Measurements from ENCODE around the gene RAMP1. TPM values are rescaled to one million over a fixed set of nuclear protein-coding genes. Genes with fewer than 3 reads are reported as not detected.

The RAMP1 gene
- total and polyA plus RNA-seq, 9 of the 15 experiments (the other 6 are each of a cell fraction or from before 2014, with no cell fraction given): 0.72 to 0.77 TPM; not detected in 7

DNA sequence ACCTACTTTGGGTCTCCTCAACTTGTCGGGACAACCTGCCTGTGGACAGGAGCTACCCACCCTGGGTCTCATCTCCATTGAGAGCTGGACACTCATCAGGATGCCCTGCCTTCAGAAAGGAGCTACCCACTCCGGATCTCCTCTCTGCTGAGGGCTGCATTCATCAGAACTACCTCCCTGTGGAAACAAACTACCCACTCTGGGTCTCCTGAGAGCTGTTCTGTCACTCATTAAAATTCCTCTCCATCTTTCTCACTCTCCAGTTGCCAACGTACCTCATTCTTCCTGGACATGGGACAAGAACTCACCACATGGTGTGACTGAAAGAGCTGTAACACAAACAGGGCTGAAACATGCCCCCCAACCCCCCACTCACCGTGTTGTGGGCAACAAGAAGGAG is 84.9 kb downstream of the RAMP1 start (continued):
- TF ChIP-seq ZNF445 (CRISPR knock-in tag; IDR thresholded peaks at IDR 0.05; ENCODE audit: low read depth) (0 out of 2 replicates have a peak, but pooled peaks have one; percentile 27), XRCC5 (IDR thresholded peaks at IDR 0.05; ENCODE audit: low read depth, low read length) (no peak), NFRKB (IDR thresholded peaks at IDR 0.05; ENCODE audit: low read depth) (no peak), CBX5 (IDR thresholded peaks at IDR 0.05; ENCODE audit: borderline replicate concordance, low read depth) (peak; percentile 64; the same call in 1 of the 2 replicates), MTA3 (IDR thresholded peaks at IDR 0.05; ENCODE audit: borderline replicate concordance) (peak; percentile 23; the same call in 1 of the 2 replicates), TRIM24 (IDR thresholded peaks at IDR 0.05) (peak; percentile 66 to 84), PHF21A (IDR thresholded peaks at IDR 0.05; ENCODE audit: borderline replicate concordance, low read depth) (no peak), TRIM28 (IDR thresholded peaks at IDR 0.05) (peak; percentile 97), XRCC3 (IDR thresholded peaks at IDR 0.05) (peak; percentile 77; the same call in 1 of the 2 replicates), LARP7 (IDR thresholded peaks at IDR 0.05) (no peak), ZFP36 (IDR thresholded peaks at IDR 0.05; ENCODE audit: low read depth, low read length, partially characterized antibody) (peak; percentile 12), ZNF347 (CRISPR knock-in tag; IDR thresholded peaks at IDR 0.05; ENCODE audit: low read depth) (no peak), ZNF3 (CRISPR knock-in tag; IDR thresholded peaks at IDR 0.05) (no peak), NFIX (CRISPR knock-in tag; IDR thresholded peaks at IDR 0.05; ENCODE audit: low read depth) (no peak), CBX3 (IDR thresholded peaks at IDR 0.05; ENCODE audit: borderline replicate concordance in 1 of 2, low read length in 2 of 2) (peak in 1 of 2 experiments; percentile 77; a peak in 1 of 3 replicates)
- TF ChIP-seq, protein P1, sequence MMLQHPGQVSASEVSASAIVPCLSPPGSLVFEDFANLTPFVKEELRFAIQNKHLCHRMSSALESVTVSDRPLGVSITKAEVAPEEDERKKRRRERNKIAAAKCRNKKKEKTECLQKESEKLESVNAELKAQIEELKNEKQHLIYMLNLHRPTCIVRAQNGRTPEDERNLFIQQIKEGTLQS (IDR thresholded peaks at IDR 0.05): no peak
- TF ChIP-seq, protein P1 (CRISPR knock-in tag; conservative IDR thresholded peaks at IDR 0.05): no peak
- TF ChIP-seq, protein P2, sequence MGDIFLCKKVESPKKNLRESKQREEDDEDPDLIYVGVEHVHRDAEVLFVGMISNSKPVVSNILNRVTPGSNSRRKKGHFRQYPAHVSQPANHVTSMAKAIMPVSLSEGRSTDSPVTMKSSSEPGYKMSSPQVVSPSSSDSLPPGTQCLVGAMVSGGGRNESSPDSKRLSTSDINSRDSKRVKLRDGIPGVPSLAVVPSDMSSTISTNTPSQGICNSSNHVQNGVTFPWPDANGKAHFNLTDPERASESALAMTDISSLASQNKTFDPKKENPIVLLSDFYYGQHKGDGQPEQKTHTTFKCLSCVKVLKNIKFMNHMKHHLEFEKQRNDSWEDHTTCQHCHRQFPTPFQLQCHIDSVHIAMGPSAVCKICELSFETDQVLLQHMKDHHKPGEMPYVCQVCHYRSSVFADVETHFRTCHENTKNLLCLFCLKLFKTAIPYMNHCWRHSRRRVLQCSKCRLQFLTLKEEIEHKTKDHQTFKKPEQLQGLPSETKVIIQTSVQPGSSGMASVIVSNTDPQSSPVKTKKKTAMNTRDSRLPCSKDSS (IDR thresholded peaks at IDR 0.05; ENCODE audit: low read depth, partially characterized antibody): peak; percentile 94
